Loucy (cell line): ENCODE measurements around the gene WFDC5.

Experiments used
- CTCF ChIP-seq: fragments of 200-600 bp; sonication (generic); conservative IDR thresholded peaks from 2 replicates; pipeline ENCODE4 v1.5.1; 2014; ENCODE audit warnings: mild to moderate bottlenecking, antibody characterized with exemption, low read length
- EZH2phosphoT487 ChIP-seq: fragments of 200-600 bp; IDR thresholded peaks from 2 replicates; pipeline ENCODE4 v1.6.1; 2018; ENCODE audit warnings: antibody characterized with exemption, mild to moderate bottlenecking, moderate library complexity, borderline replicate concordance

- TF ChIP-seq CTCF (no peak), EZH2phosphoT487 (no peak)
Measured at GRCh38 chr20:45064812-45065211, 50.2 kb downstream of the WFDC5 start.
